ENCODE results near the gene UNC79.

DNA sequence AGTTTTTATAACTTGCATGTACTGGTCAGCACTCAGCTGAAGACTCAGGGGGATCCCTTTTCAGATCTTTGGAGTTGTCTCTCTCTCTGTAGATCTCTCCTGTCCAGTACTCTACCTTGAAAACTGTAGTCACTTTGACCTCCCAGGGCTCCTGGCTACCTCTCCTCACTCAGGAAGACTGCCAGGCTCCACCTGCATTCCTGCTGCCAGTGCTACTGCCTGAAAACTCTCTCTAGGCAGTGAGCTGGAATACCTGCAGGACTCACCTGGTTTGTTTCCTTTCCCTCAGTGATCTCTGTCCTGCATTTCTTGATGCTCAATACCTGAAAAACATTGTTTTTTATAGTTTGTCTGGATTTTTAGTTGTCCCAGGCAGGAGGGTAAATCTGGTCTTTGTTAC lies 270.2 kb downstream of the UNC79 start:
- TF ChIP-seq POLR2A (IDR thresholded peaks at IDR 0.05) (no peak), EP300 (IDR thresholded peaks at IDR 0.05; ENCODE audit: low read depth) (no peak), POLR2AphosphoS5 (IDR thresholded peaks at IDR 0.05) (no peak)
- TF ChIP-seq, protein P1, sequence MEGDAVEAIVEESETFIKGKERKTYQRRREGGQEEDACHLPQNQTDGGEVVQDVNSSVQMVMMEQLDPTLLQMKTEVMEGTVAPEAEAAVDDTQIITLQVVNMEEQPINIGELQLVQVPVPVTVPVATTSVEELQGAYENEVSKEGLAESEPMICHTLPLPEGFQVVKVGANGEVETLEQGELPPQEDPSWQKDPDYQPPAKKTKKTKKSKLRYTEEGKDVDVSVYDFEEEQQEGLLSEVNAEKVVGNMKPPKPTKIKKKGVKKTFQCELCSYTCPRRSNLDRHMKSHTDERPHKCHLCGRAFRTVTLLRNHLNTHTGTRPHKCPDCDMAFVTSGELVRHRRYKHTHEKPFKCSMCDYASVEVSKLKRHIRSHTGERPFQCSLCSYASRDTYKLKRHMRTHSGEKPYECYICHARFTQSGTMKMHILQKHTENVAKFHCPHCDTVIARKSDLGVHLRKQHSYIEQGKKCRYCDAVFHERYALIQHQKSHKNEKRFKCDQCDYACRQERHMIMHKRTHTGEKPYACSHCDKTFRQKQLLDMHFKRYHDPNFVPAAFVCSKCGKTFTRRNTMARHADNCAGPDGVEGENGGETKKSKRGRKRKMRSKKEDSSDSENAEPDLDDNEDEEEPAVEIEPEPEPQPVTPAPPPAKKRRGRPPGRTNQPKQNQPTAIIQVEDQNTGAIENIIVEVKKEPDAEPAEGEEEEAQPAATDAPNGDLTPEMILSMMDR (IDR thresholded peaks at IDR 0.05) = no peak

Data from transverse colon (tissue), 4 donors.